Thoracic aorta (tissue), 2 donors: Measurements from ENCODE around the gene NAPA. TPM values are rescaled to one million over a fixed set of nuclear protein-coding genes. Genes with fewer than 3 reads are reported as not detected.

Experiments
- ATAC-seq: fragments of 150-250 bp; one replicate; pipeline ENCODE4 v1.8.0; 2017; ENCODE audit warnings: low read depth; ENCODE audit not compliant: insufficient number of reproducible peaks, low FRiP score
- DNase-seq: peaks from one replicate; pipeline ENCODE4 v3.0.0-alpha.2; 2020; ENCODE audit warnings: low spot score
- H3K27ac ChIP-seq, 2 donors: fragments of 200-600 bp; sonication (generic); 1 replicate in 1 of 2; 2 replicates in 1 of 2; pipeline ENCODE4 v1.5.1; 2016; ENCODE audit warnings: mild to moderate bottlenecking in 2 of 2, moderate library complexity in 2 of 2
- H3K27me3 ChIP-seq: fragments of 200-600 bp; sonication (generic); replicated peaks from 2 replicates; pipeline ENCODE4 v1.6.0; 2016; ENCODE audit warnings: mild to moderate bottlenecking; ENCODE audit not compliant: insufficient read depth
- H3K36me3 ChIP-seq: fragments of 200-600 bp; sonication (generic); one replicate; pipeline ENCODE4 v1.5.1; 2016
- H3K4me1 ChIP-seq, 2 donors: fragments of 200-600 bp; sonication (generic); 1 replicate in 1 of 2; 2 replicates in 1 of 2; pipeline versions ENCODE4 v1.5.1 to v1.6.0; 2016; ENCODE audit warnings: low read depth in 2 of 2, mild to moderate bottlenecking in 1 of 2; ENCODE audit not compliant: control insufficient read depth in 1 of 2
- H3K4me3 ChIP-seq: fragments of 200-600 bp; sonication (generic); 2 replicates; pipeline ENCODE4 v1.5.1; 2016; ENCODE audit warnings: mild to moderate bottlenecking
- H3K9me3 ChIP-seq: fragments of 200-600 bp; sonication (generic); 2 replicates; pipeline ENCODE4 v1.5.1; 2016
- CTCF ChIP-seq: fragments of 200-600 bp; sonication (generic); IDR thresholded peaks from one replicate; pipeline ENCODE4 v1.5.1; 2019; ENCODE audit warnings: antibody characterized with exemption
- total RNA-seq, 2 donors: library from RNA; depleted of rRNA; stranded (reverse); fragments of >200 nt; gene quantifications; one replicate each; pipeline versions ENCODE4 v1.1.0 to v1.2.3, GENCODE V29; 2016

The NAPA gene
- total RNA-seq, 2 donors from 2014 or later = 107 to 147 TPM

- Histone ChIP-seq H3K4me1 (peaks cover 0 to 6% of the 10 kb centered on the region in 2 donors), H3K4me3 (no peak overlapping the region), H3K36me3 (no peaks in the 10 kb centered on the region), H3K9me3 (no peaks in the 10 kb centered on the region), H3K27ac (no peak overlapping the region), H3K27me3 (no peaks in the 10 kb centered on the region)
- TF ChIP-seq CTCF = no peak
- ATAC-seq (no peak), DNase-seq (no peak)
These were observed 27.2 kb upstream of the NAPA start for GRCh38 chr19:47542030-47542475.

GRCh38 chr19:47541518-47541917 is 26.7 kb upstream of the NAPA start:
- no peaks in the 10 kb centered on the region for H3K36me3 ChIP-seq
- TF ChIP-seq CTCF = no peak
- no peaks in the 10 kb centered on the region for H3K9me3 ChIP-seq
- no peak overlapping the region for H3K4me3 ChIP-seq
- no peak overlapping the region for H3K27ac ChIP-seq
- DNase-seq (no peak), ATAC-seq (no peak)
- peaks cover 0 to 6% of the 10 kb centered on the region in 2 donors for H3K4me1 ChIP-seq
- H3K27me3 ChIP-seq = no peaks in the 10 kb centered on the region

- DNase-seq (no peak), ATAC-seq (no peak)
- Histone ChIP-seq H3K9me3 (no peaks in the 10 kb centered on the region), H3K4me3 (no peak overlapping the region), H3K27me3 (no peaks in the 10 kb centered on the region), H3K27ac (no peak overlapping the region), H3K4me1 (peaks cover 0 to 6% of the 10 kb centered on the region in 2 donors), H3K36me3 (no peaks in the 10 kb centered on the region)
- no peak for TF ChIP-seq CTCF
These were observed 25.9 kb upstream of the NAPA start for GRCh38 chr19:47540748-47541147.

- ATAC-seq (no peak), DNase-seq (no peak)
- Histone ChIP-seq H3K4me3 (no peak overlapping the region), H3K9me3 (no peaks in the 10 kb centered on the region), H3K27ac (no peak overlapping the region), H3K4me1 (no peaks in the 10 kb centered on the region), H3K27me3 (no peaks in the 10 kb centered on the region), H3K36me3 (no peaks in the 10 kb centered on the region)
- no peak for TF ChIP-seq CTCF
These were observed 25.0 kb upstream of the NAPA start for GRCh38 chr19:47539747-47540311.

GRCh38 chr19:47538812-47539211 is 23.9 kb upstream of the NAPA start:
- Histone ChIP-seq H3K27me3 (no peaks in the 10 kb centered on the region), H3K4me3 (no peak overlapping the region), H3K36me3 (no peaks in the 10 kb centered on the region), H3K4me1 (no peaks in the 10 kb centered on the region), H3K9me3 (no peaks in the 10 kb centered on the region), H3K27ac (no peak overlapping the region)
- DNase-seq (no peak), ATAC-seq (no peak)
- no peak for TF ChIP-seq CTCF
